ENCODE results near the gene THUMPD2.

DNA sequence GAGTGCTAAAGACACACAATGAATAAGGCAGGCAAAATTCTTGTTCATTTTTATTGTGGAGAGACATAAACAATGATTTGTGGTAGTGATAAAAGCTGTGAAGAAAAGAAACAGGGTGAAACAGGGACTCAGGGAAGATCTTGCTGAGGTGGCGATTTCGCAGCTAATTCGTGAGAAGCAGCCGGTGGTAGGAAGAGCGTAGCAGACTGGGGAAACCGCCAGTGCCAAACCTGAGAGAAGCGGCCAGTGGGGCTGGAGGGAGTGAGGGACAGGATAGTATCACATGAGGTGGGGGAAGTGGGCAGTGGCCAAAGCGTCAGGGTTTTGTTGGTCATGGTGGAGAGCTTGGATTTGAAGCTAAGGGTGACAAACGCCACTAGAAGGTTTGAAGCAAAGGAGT is 71.1 kb downstream of the THUMPD2 start:
- TF ChIP-seq ZNF384 (IDR thresholded peaks at IDR 0.05) (no peak), LEF1 (IDR thresholded peaks at IDR 0.05; ENCODE audit: borderline replicate concordance) (no peak), HDGF (IDR thresholded peaks at IDR 0.05; ENCODE audit: borderline replicate concordance) (no peak), PKNOX1 (IDR thresholded peaks at IDR 0.05) (no peak)

All from HEK293T (cell line).